HG03342 (cell line): ENCODE results near the gene ZFR2.
"Not testable (repeated sequence)": the region's sequence is repeated elsewhere in the genome, so short reads cannot be mapped to it uniquely, and the experiment has no call there.

ENCODE experiments used
- ATAC-seq: cut with Tn5 transposase; IDR thresholded peaks from one replicate; pipeline ENCODE4 v1.9.1; 2021; ENCODE audit warnings: mild to moderate bottlenecking, moderate library complexity; ENCODE audit not compliant: unreplicated experiment

The ZFR2 gene

GRCh38 chr19:3868770-3869456, at the start of gene ZFR2:
Gene ZFR2 (minus strand): TSS chr19:3869038. CDS start chr19:3869017, 21 bp downstream.
- no peak for ATAC-seq

- ATAC-seq: no peak
Measured at GRCh38 chr19:3916033-3916432, 47.2 kb upstream of the ZFR2 start.

- ATAC-seq: no peak
Measured at GRCh38 chr19:3914199-3914598, 45.4 kb upstream of the ZFR2 start.

GRCh38 chr19:3910105-3910504, 41.3 kb upstream of the ZFR2 start:
- no peak for ATAC-seq

GRCh38 chr19:3908266-3909054, 39.6 kb upstream of the ZFR2 start:
- no peak for ATAC-seq

- ATAC-seq: no peak
Measured at GRCh38 chr19:3907626-3908265, 38.9 kb upstream of the ZFR2 start.

- no peak for ATAC-seq
Measured at GRCh38 chr19:3904233-3904632, 35.4 kb upstream of the ZFR2 start.

- no peak for ATAC-seq
Measured at GRCh38 chr19:3902317-3902973, 33.6 kb upstream of the ZFR2 start.

- no peak for ATAC-seq
Measured at GRCh38 chr19:3899531-3900294, 30.9 kb upstream of the ZFR2 start.

- no peak for ATAC-seq
Measured at GRCh38 chr19:3898426-3898825, 29.6 kb upstream of the ZFR2 start.

- ATAC-seq: no peak
Measured at GRCh38 chr19:3897936-3898335, 29.1 kb upstream of the ZFR2 start.

GRCh38 chr19:3895788-3896187, 26.9 kb upstream of the ZFR2 start:
- no peak for ATAC-seq

GRCh38 chr19:3894959-3895358, 26.1 kb upstream of the ZFR2 start:
- not testable (repeated sequence) for ATAC-seq

- ATAC-seq: no peak
Measured at GRCh38 chr19:3893509-3894179, 24.8 kb upstream of the ZFR2 start.

- ATAC-seq: no peak
Measured at GRCh38 chr19:3890591-3890990, 21.8 kb upstream of the ZFR2 start.

- ATAC-seq: no peak
Measured at GRCh38 chr19:3882041-3882384, 13.2 kb upstream of the ZFR2 start.

- no peak for ATAC-seq
Measured at GRCh38 chr19:3881272-3882040, 12.6 kb upstream of the ZFR2 start.

GRCh38 chr19:3880471-3881271, 11.8 kb upstream of the ZFR2 start, which contains the start of gene ATCAY:
Gene ATCAY (plus strand): TSS chr19:3880685. CDS start chr19:3885768, 5,083 bp downstream.
- ATAC-seq: no peak
